Heart left ventricle (tissue), 13 donors: ENCODE data around the gene LTN1.

Source experiments
- CTCF ChIP-seq, 12 donors: fragments of 200-600 bp; sonication (generic) in 4 of 12; IDR thresholded peaks; one replicate each; pipeline versions ENCODE4 v1.5.0 to v1.8.0; 2018 to 2022; ENCODE audit warnings: antibody characterized with exemption in 12 of 12, mild to moderate bottlenecking in 5 of 12
- POLR2A ChIP-seq, 2 donors: fragments of 450-650 bp; IDR thresholded peaks; one replicate each; pipeline ENCODE4 v1.6.1; 2017; ENCODE audit warnings: antibody characterized with exemption in 2 of 2, mild to moderate bottlenecking in 2 of 2, moderate library complexity in 2 of 2
- donor health status: ischemic (EF 13 %, LVEDD 7.1; RV severe dilation, severe dysfunction).
- donor health status: DM: no; HTN: yes; CAD: no.
- donor health status: DM: no; HTN: no; CAD: no.
- donor health status: ischemic (EF 25% LVEDD 6.9; RV normal size, moderate dysfunction).
- donor health status: ischemic (EF 25% LVEDD 5.7; RV mildly dilated, moderate dysfunction).
- donor health status: ischemic (EF 35%, LVEDD 5.7; RV mildly dilated, moderate dysfunction).
- donor health status: nonischemic (EF 11% LVEDD 7.7; RV severe dilation, severe dysfunction).
- donor health status: DM: yes; HTN: yes; CAD: no.
- donor health status: PGD.
- donor health status: ischemic (EF 29% LVEDD 5.4; RV normal size, mild dysfunction).
- donor health status: nonischemic (EF 23%, LVEDD 6.1; RV moderate dilation, normal function).

- no peak for TF ChIP-seq POLR2A (IDR thresholded peaks at IDR 0.05)
- TF ChIP-seq CTCF (IDR thresholded peaks at IDR 0.05): no peak
These were observed 25.9 kb upstream of the LTN1 start for GRCh38 chr21:29018540-29018939.
